NT2/D1 (cell line): ENCODE results near the gene GNAQ.

Source experiments
- DNase-seq: peaks from one replicate; pipeline ENCODE4 v3.0.0-alpha.2; 2011; ENCODE audit warnings: low read depth, low spot score
- H3K27me3 ChIP-seq: 2 replicates; pipeline ENCODE4 v1.6.0; 2011; ENCODE audit warnings: mild to moderate bottlenecking; ENCODE audit not compliant: insufficient read length, insufficient read depth
- H3K36me3 ChIP-seq: 2 replicates; pipeline ENCODE4 v1.6.1; 2011; ENCODE audit warnings: mild to moderate bottlenecking, low read length, mixed read lengths; ENCODE audit not compliant: insufficient read depth, insufficient read length
- H3K4me1 ChIP-seq: 2 replicates; pipeline ENCODE4 v1.5.1; 2011; ENCODE audit not compliant: insufficient read depth, insufficient read length
- H3K4me3 ChIP-seq: 2 replicates; pipeline ENCODE4 v1.5.1; 2011; ENCODE audit warnings: low read depth; ENCODE audit not compliant: insufficient read length
- H3K9ac ChIP-seq: 2 replicates; pipeline ENCODE4 v1.6.0; 2011; ENCODE audit warnings: low read depth; ENCODE audit not compliant: insufficient read length
- H3K9me3 ChIP-seq: 2 replicates; pipeline ENCODE4 v1.5.1; 2011; ENCODE audit warnings: mild to moderate bottlenecking, low read length; ENCODE audit not compliant: insufficient read depth
- SUZ12 ChIP-seq: IDR thresholded peaks from 2 replicates; pipeline ENCODE4 v1.6.1; 2011; ENCODE audit not compliant: insufficient read length, insufficient read depth; ENCODE audit errors: extremely low read depth
- YY1 ChIP-seq: IDR thresholded peaks from 2 replicates; pipeline ENCODE4 v1.6.1; 2011; ENCODE audit not compliant: insufficient read length, insufficient read depth
- ZNF274 ChIP-seq: IDR thresholded peaks from 2 replicates; pipeline ENCODE4 v1.6.1; 2011; ENCODE audit warnings: mild to moderate bottlenecking, low read depth, low read length

Gene GNAQ

GRCh38 chr9:77857513-77858259 is 173.9 kb downstream of the GNAQ start:
- Histone ChIP-seq H3K9ac (no peak overlapping the region), H3K9me3 (peaks cover 17% of the 10 kb centered on the region; the same call in 1 of the 2 replicates), H3K4me1 (peaks cover 3% of the 10 kb centered on the region), H3K36me3 (no peaks in the 10 kb centered on the region), H3K27me3 (no peaks in the 10 kb centered on the region), H3K4me3 (no peak overlapping the region)
- no peak for TF ChIP-seq YY1
- TF ChIP-seq SUZ12, result no peak
- TF ChIP-seq ZNF274, result no peak
- DNase-seq, result no peak

- TF ChIP-seq SUZ12 (no peak), ZNF274 (no peak), YY1 (no peak)
- no peak for DNase-seq
- Histone ChIP-seq H3K4me1 (peaks cover 3% of the 10 kb centered on the region), H3K9me3 (peaks cover 8% of the 10 kb centered on the region; the same call in 1 of the 2 replicates), H3K27me3 (no peaks in the 10 kb centered on the region), H3K9ac (no peak overlapping the region), H3K4me3 (no peak overlapping the region), H3K36me3 (no peaks in the 10 kb centered on the region)
Measured at GRCh38 chr9:77856615-77857014, 175.0 kb downstream of the GNAQ start.

GRCh38 chr9:77854916-77855311 is 176.7 kb downstream of the GNAQ start:
- TF ChIP-seq SUZ12 (no peak), ZNF274 (no peak), YY1 (no peak)
- Histone ChIP-seq H3K4me3 (no peak overlapping the region), H3K27me3 (no peaks in the 10 kb centered on the region), H3K36me3 (no peaks in the 10 kb centered on the region), H3K9me3 (no peaks in the 10 kb centered on the region), H3K4me1 (peaks cover 3% of the 10 kb centered on the region), H3K9ac (no peak overlapping the region)
- no peak for DNase-seq

GRCh38 chr9:77854258-77854915 is 177.2 kb downstream of the GNAQ start:
- no peak for DNase-seq
- no peaks in the 10 kb centered on the region for H3K36me3 ChIP-seq
- TF ChIP-seq YY1 (no peak), SUZ12 (no peak), ZNF274 (no peak)
- no peaks in the 10 kb centered on the region for H3K9me3 ChIP-seq
- no peaks in the 10 kb centered on the region for H3K27me3 ChIP-seq
- no peak overlapping the region for H3K9ac ChIP-seq
- H3K4me3 ChIP-seq, result no peak overlapping the region
- peaks cover 3% of the 10 kb centered on the region for H3K4me1 ChIP-seq

GRCh38 chr9:77853716-77854115 is 177.9 kb downstream of the GNAQ start:
- DNase-seq, result no peak
- Histone ChIP-seq H3K36me3 (no peaks in the 10 kb centered on the region), H3K4me3 (no peak overlapping the region), H3K9ac (no peak overlapping the region), H3K27me3 (no peaks in the 10 kb centered on the region), H3K9me3 (no peaks in the 10 kb centered on the region), H3K4me1 (peaks cover 3% of the 10 kb centered on the region)
- TF ChIP-seq ZNF274, result no peak
- no peak for TF ChIP-seq YY1
- no peak for TF ChIP-seq SUZ12

- Histone ChIP-seq H3K9me3 (no peaks in the 10 kb centered on the region), H3K27me3 (no peaks in the 10 kb centered on the region), H3K4me1 (no peaks in the 10 kb centered on the region), H3K9ac (no peak overlapping the region), H3K4me3 (no peak overlapping the region), H3K36me3 (no peaks in the 10 kb centered on the region)
- TF ChIP-seq ZNF274, result no peak
- no peak for TF ChIP-seq YY1
- no peak for TF ChIP-seq SUZ12
- no peak for DNase-seq
Measured at GRCh38 chr9:77851882-77852595, 179.6 kb downstream of the GNAQ start.

- Histone ChIP-seq H3K36me3 (no peaks in the 10 kb centered on the region), H3K27me3 (no peaks in the 10 kb centered on the region), H3K9me3 (no peaks in the 10 kb centered on the region), H3K9ac (no peak overlapping the region), H3K4me3 (no peak overlapping the region), H3K4me1 (no peaks in the 10 kb centered on the region)
- TF ChIP-seq ZNF274, result no peak
- no peak for TF ChIP-seq YY1
- no peak for TF ChIP-seq SUZ12
- no peak for DNase-seq
Measured at GRCh38 chr9:77848897-77849296, 182.7 kb downstream of the GNAQ start.
